Endothelial cell of umbilical vein (primary cell): ENCODE data around the gene SOX18. TPM values are rescaled to one million over a fixed set of nuclear protein-coding genes. Genes with fewer than 3 reads are reported as not detected.

Experiments
- BruUV-seq: library from RNA; stranded (reverse); fragments of 400-500 nt; replicated peaks from 2 replicates; lab custom pipeline; 2021; lab: Mats Ljungman, UMichigan
- CTCF ChIA-PET: fragments of 300-600, 350-600 bp; sonication (Branson Sonifier 250); formaldehyde crosslinking; loops from one replicate; lab custom pipeline; 2021; ENCODE audit warnings: antibody characterized with exemption, inconsistent platforms; lab: Charles Lee
- POLR2A ChIA-PET: fragments of 300-600, 350-600 bp; sonication (Branson Sonifier 250); formaldehyde crosslinking; loops from one replicate; lab custom pipeline; 2021; ENCODE audit warnings: antibody characterized with exemption, inconsistent platforms; lab: Charles Lee
- DNase-seq: peaks from one replicate; pipeline ENCODE4 v3.0.0-alpha.2; 2011; ENCODE audit warnings: low read depth, low spot score
- FAIRE-seq: peaks from 2 replicates; lab custom pipeline; 2011; peaks lifted over from hg19 to GRCh38; lab: Jason Lieb, UNC
- H2AFZ ChIP-seq: 2 replicates; pipeline ENCODE4 v1.6.0; 2012; ENCODE audit warnings: low read depth, low read length, control low read depth, inconsistent platforms
- H3K27ac ChIP-seq: 2 replicates; pipeline ENCODE4 v1.5.1; 2011; ENCODE audit warnings: low read depth, mild to moderate bottlenecking, control low read depth, low read length, moderate library complexity; ENCODE audit not compliant: insufficient read depth
- H3K27me3 ChIP-seq, 2 experiments: 2 replicates each; pipeline versions ENCODE4 v1.6.0 to v1.6.1; 2011; ENCODE audit warnings: low read length in 2 of 2, mixed read lengths in 1 of 2; ENCODE audit not compliant: control insufficient read depth in 2 of 2, insufficient read depth in 2 of 2
- H3K36me3 ChIP-seq, 2 experiments: 2 replicates in 1 of 2; 3 replicates in 1 of 2; pipeline ENCODE4 v1.5.1; 2011; ENCODE audit warnings: low read length in 2 of 2, mild to moderate bottlenecking in 1 of 2, moderate library complexity in 1 of 2; ENCODE audit not compliant: control insufficient read depth in 2 of 2, insufficient read depth in 2 of 2; ENCODE audit errors: extremely low read depth in 1 of 2
- H3K4me1 ChIP-seq: 3 replicates; pipeline ENCODE4 v1.5.1; 2011; ENCODE audit warnings: mild to moderate bottlenecking, low read length; ENCODE audit not compliant: control insufficient read depth, insufficient read depth; ENCODE audit errors: extremely low read depth
- H3K4me2 ChIP-seq: 2 replicates; pipeline ENCODE4 v1.6.1; 2011; ENCODE audit warnings: low read length, control low read depth, mixed read lengths; ENCODE audit not compliant: insufficient read depth
- H3K4me3 ChIP-seq, 3 experiments: fragments of 200-600 bp in 1 of 3; sonication (generic), shearing (Covaris generic) in 1 of 3; replicated peaks in 1 of 3; 2 replicates each; pipeline ENCODE4 v1.5.1; 2011 to 2016; ENCODE audit warnings: control low read depth in 3 of 3, low read length in 3 of 3, mild to moderate bottlenecking in 2 of 3, inconsistent platforms in 1 of 3, low read depth in 1 of 3, moderate library complexity in 1 of 3; ENCODE audit not compliant: insufficient read depth in 1 of 3
- H3K79me2 ChIP-seq: 2 replicates; pipeline ENCODE4 v1.6.0; 2012; ENCODE audit warnings: low read length, inconsistent platforms; ENCODE audit not compliant: control insufficient read depth, insufficient read depth
- H3K9ac ChIP-seq: replicated peaks from 2 replicates; pipeline ENCODE3; 2011; ENCODE audit warnings: low read length, control low read depth; ENCODE audit not compliant: insufficient read depth; ENCODE audit errors: extremely low read depth
- H3K9me1 ChIP-seq: replicated peaks from 3 replicates; pipeline ENCODE4 v1.6.0; 2011; ENCODE audit warnings: mild to moderate bottlenecking, low read length; ENCODE audit not compliant: control insufficient read depth, insufficient read depth; ENCODE audit errors: extremely low read depth
- H3K9me3 ChIP-seq: replicated peaks from 2 replicates; pipeline ENCODE4 v1.5.1; 2012; ENCODE audit warnings: low read length, inconsistent platforms; ENCODE audit not compliant: control insufficient read depth, insufficient read depth
- H4K20me1 ChIP-seq: replicated peaks from 2 replicates; pipeline ENCODE3; 2011; ENCODE audit warnings: mild to moderate bottlenecking, low read length; ENCODE audit not compliant: control insufficient read depth, insufficient read depth; ENCODE audit errors: extremely low read depth
- FOS ChIP-seq: IDR thresholded peaks from 2 replicates; pipeline ENCODE4 v1.6.1; 2011; ENCODE audit warnings: mild to moderate bottlenecking, low read length, moderate library complexity, borderline replicate concordance; ENCODE audit not compliant: insufficient read depth
- GATA2 ChIP-seq: IDR thresholded peaks from 2 replicates; pipeline ENCODE4 v1.7.0; 2011; ENCODE audit warnings: low read depth, mild to moderate bottlenecking, moderate library complexity, mixed read lengths, low read length; ENCODE audit not compliant: insufficient read length, insufficient read depth
- JUN ChIP-seq: IDR thresholded peaks from 2 replicates; pipeline ENCODE4 v1.6.1; 2011; ENCODE audit warnings: borderline replicate concordance, low read depth; ENCODE audit not compliant: insufficient read length, insufficient read depth
- POLR2A ChIP-seq: IDR thresholded peaks from 2 replicates; pipeline ENCODE4 v1.6.1; 2012; ENCODE audit warnings: low read depth, mild to moderate bottlenecking, control low read depth, low read length
- POLR2AphosphoS5 ChIP-seq: IDR thresholded peaks from 2 replicates; pipeline ENCODE4 v1.6.1; 2012; ENCODE audit warnings: low read depth, mild to moderate bottlenecking, control low read depth, low read length, moderate library complexity; ENCODE audit not compliant: insufficient read depth
- dilution Hi-C: fragments of 300-500 bp; cut with MboI; formaldehyde crosslinking; loops from one replicate; pipeline ENCODE4 v1.15.0; 2019; ENCODE audit warnings: low sequenced_read_pairs; ENCODE audit not compliant: extremely low pct_ligation_motif_present
- intact Hi-C: fragments of 100-400 bp; cut with micrococcal nuclease; formaldehyde crosslinking; loops from one replicate; pipeline ENCODE4 v1.10.0; 2022
- polyA plus RNA-seq, 4 experiments: library from polyadenylated mRNA; depleted of rRNA in 3 of 4; stranded (reverse) in 3 of 4; unstranded in 1 of 4; fragments of >200 nt; gene quantifications; 2 replicates each; pipeline versions ENCODE4 v1.2.1 to v1.2.3, GENCODE V29; 2011 to 2012; ENCODE audit warnings: missing spikeins in 1 of 4
- total RNA-seq: library from RNA; stranded (reverse); gene quantifications from 2 replicates; pipeline ENCODE4 v1.2.3, GENCODE V29; 2021
- TF ChIP-seq, protein P1 (sequence below), 2 donors: IDR thresholded peaks; 1 replicate in 1 of 2; 2 replicates in 1 of 2; pipeline ENCODE4 v1.5.1; 2011; ENCODE audit warnings: low read length in 2 of 2, mild to moderate bottlenecking in 2 of 2, moderate library complexity in 2 of 2, control low read depth in 1 of 2, inconsistent platforms in 1 of 2, low read depth in 1 of 2; ENCODE audit not compliant: insufficient read depth in 1 of 2; ENCODE audit errors: extremely low read depth in 1 of 2

SOX18 gene
- total and polyA plus RNA-seq, 2 donors (not counting 3 experiments of a cell fraction or from before 2014, with no cell fraction given) = 20.9 to 175 TPM

DNA sequence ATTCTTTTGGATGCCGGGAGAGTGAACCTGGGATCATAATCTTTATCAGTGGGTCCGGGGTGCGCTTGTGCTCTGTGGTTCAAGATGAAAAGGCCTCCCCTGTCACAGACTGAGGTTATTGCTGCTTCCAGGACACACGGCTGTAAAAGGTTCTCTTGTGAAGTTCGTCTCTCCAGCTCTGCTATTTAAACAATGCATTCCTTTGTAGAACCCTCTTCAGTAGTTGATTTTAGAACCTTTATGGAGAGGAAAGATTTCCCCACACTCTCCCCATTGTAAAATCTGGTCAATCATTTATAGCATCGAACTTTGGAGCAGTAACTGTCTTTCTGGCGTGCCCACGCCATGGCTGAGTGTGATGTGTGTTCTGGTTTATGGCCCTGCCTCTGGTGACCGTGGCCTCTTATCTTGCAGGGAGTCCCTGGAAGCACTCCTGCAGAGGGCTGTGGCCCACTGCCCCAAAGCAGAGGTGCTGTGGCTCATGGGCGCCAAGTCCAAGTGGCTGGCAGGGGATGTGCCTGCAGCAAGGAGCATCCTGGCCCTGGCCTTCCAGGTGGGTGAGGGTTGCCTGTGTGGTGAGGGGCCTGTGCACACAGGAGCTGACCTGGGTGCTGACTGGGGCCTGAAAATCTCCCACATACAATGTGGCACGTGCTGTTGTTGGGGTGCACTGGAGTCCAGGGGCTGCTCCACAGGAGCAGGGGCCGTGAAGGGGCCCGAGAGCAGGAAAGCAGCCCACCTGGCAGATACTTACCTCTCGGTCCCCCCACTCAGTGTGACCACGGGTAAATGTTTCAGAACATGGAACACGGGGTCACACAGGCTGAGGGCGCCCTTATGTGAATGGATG is 25.1 kb downstream of the SOX18 start:
- dilution Hi-C loops = no loop called here
- intact Hi-C loops = no loop called here
- H3K27me3 ChIP-seq = no peaks in the 10 kb centered on the region
- TF ChIP-seq, protein P1, sequence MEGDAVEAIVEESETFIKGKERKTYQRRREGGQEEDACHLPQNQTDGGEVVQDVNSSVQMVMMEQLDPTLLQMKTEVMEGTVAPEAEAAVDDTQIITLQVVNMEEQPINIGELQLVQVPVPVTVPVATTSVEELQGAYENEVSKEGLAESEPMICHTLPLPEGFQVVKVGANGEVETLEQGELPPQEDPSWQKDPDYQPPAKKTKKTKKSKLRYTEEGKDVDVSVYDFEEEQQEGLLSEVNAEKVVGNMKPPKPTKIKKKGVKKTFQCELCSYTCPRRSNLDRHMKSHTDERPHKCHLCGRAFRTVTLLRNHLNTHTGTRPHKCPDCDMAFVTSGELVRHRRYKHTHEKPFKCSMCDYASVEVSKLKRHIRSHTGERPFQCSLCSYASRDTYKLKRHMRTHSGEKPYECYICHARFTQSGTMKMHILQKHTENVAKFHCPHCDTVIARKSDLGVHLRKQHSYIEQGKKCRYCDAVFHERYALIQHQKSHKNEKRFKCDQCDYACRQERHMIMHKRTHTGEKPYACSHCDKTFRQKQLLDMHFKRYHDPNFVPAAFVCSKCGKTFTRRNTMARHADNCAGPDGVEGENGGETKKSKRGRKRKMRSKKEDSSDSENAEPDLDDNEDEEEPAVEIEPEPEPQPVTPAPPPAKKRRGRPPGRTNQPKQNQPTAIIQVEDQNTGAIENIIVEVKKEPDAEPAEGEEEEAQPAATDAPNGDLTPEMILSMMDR (IDR thresholded peaks at IDR 0.05; ENCODE audit: extremely low read depth in 1 of 2, insufficient read depth in 1 of 2, low read depth in 1 of 2, low read length in 2 of 2) = no peak
- DNase-seq (no peak), FAIRE-seq (no peak)
- H3K9me3 ChIP-seq = no peaks in the 10 kb centered on the region
- no peak overlapping the region for H3K9ac ChIP-seq
- H3K9me1 ChIP-seq = no peaks in the 10 kb centered on the region
- no peaks in the 10 kb centered on the region for H3K79me2 ChIP-seq
- no peak overlapping the region for H3K27ac ChIP-seq
- no TSS peak for BruUV-seq
- no peak overlapping the region for H3K4me2 ChIP-seq
- no peaks in the 10 kb centered on the region for H3K4me1 ChIP-seq
- H3K36me3 ChIP-seq = peaks cover 9 to 67% of the 10 kb centered on the region in 2 experiments
- ChIA-PET CTCF (interaction anchor here (0.7 kb wide), 1 partner anchor 14 kb away, joined by 4 read pairs; no protein-coding TSS in a partner anchor), POLR2A (no interaction called here)
- no peaks in the 10 kb centered on the region for H4K20me1 ChIP-seq
- no peak overlapping the region for H2AFZ ChIP-seq
- no peak overlapping the region for H3K4me3 ChIP-seq

DNA sequence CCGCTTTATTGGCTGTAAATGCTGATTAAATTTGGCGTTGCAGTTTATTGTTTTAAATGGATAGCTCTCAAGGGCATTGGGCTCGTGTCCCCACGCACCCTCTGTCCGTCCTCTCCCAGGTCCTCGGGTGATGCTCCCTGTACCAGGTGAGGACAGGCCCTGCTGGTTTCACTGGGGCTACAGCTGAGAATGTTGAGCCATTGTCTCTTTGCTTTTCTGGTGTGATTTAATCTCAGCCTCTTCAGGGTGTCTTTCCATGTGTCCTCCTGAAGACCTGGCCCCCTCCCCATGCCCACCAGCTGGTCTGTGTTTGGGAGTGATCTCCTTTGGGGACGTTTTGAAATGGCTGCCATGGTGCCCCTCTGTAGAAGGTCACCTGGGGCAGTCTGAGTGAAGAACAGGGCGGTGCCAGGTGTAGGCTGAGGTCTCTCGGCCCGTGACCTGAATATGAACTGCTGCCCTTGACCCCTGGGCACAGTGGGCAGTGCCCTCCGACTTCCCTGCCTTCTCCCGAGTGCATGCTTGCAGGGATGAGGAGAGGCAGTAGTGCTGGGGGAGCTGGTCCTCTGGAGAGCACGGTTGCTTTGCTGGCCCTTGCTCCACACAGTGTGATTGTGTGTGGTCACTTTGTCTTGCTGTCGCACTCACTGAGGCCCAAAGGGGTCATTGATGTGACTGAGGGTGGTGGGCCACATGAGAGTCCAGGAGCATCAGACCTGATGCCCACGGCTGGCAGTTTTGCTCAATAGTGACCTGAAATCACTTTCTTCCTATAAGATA is 25.9 kb downstream of the SOX18 start:
- no peak for TF ChIP-seq FOS
- TF ChIP-seq POLR2AphosphoS5 = no peak
- no peak for TF ChIP-seq POLR2A
- TF ChIP-seq, protein P1 (IDR thresholded peaks at IDR 0.05; ENCODE audit: extremely low read depth in 1 of 2, insufficient read depth in 1 of 2, low read depth in 1 of 2, low read length in 2 of 2) = no peak
- TF ChIP-seq GATA2 = no peak
- TF ChIP-seq JUN = no peak
- DNase-seq = no peak
- H3K79me2 ChIP-seq = no peaks in the 10 kb centered on the region
- BruUV-seq = no TSS peak
- H3K4me2 ChIP-seq = no peak overlapping the region
- CTCF ChIA-PET = no interaction called here
- H3K27ac ChIP-seq = no peak overlapping the region
- no peak overlapping the region for H3K4me3 ChIP-seq
- H3K36me3 ChIP-seq = peaks cover 13 to 66% of the 10 kb centered on the region in 2 experiments
- intact Hi-C loops = no loop called here
- H3K9me1 ChIP-seq = no peaks in the 10 kb centered on the region
- H4K20me1 ChIP-seq = no peaks in the 10 kb centered on the region
- no peaks in the 10 kb centered on the region for H3K27me3 ChIP-seq
- no peak for FAIRE-seq
- POLR2A ChIA-PET = interaction anchor here (0.6 kb wide), 1 partner anchor 47 kb away, joined by 6 read pairs; no protein-coding TSS in a partner anchor
- no peak overlapping the region for H2AFZ ChIP-seq
- no peaks in the 10 kb centered on the region for H3K4me1 ChIP-seq
- H3K9ac ChIP-seq = no peak overlapping the region
- dilution Hi-C loops = no loop called here
- H3K9me3 ChIP-seq = no peaks in the 10 kb centered on the region
